Calu3 (cell line): ENCODE results near the gene OR2AT4. TPM values are rescaled to one million over a fixed set of nuclear protein-coding genes. Genes with fewer than 3 reads are reported as not detected.
"Not testable (repeated sequence)": the region's sequence is repeated elsewhere in the genome, so short reads cannot be mapped to it uniquely, and the experiment has no call there.

Source experiments
- BruUV-seq: library from RNA; stranded (reverse); fragments of 400-500 nt; replicated peaks from 2 replicates; lab custom pipeline; 2021; lab: Mats Ljungman, UMichigan
- CTCF ChIA-PET: fragments of 300-600 bp; sonication (Branson Sonifier 250); formaldehyde crosslinking; loops from one replicate; lab custom pipeline; 2022; ENCODE audit warnings: antibody characterized with exemption; lab: Charles Lee
- DNase-seq: peaks from one replicate; pipeline ENCODE4 v3.0.0; 2022
- H3K27ac Mint-ChIP-seq: one replicate; pipeline ENCODE4 v1.8.0; 2022; ENCODE audit warnings: mixed read lengths; ENCODE audit not compliant: unreplicated experiment
- H3K27me3 Mint-ChIP-seq: one replicate; pipeline ENCODE4 v1.8.0; 2022; ENCODE audit warnings: mixed read lengths; ENCODE audit not compliant: unreplicated experiment
- H3K36me3 Mint-ChIP-seq: one replicate; pipeline ENCODE4 v1.8.0; 2022; ENCODE audit warnings: mild to moderate bottlenecking, moderate library complexity, mixed read lengths; ENCODE audit not compliant: insufficient read depth, unreplicated experiment
- H3K4me1 Mint-ChIP-seq: one replicate; pipeline ENCODE4 v1.8.0; 2022; ENCODE audit warnings: mild to moderate bottlenecking, low read depth, mixed read lengths; ENCODE audit not compliant: unreplicated experiment
- H3K4me3 Mint-ChIP-seq: one replicate; pipeline ENCODE4 v1.8.0; 2022; ENCODE audit warnings: mild to moderate bottlenecking, low read depth, moderate library complexity, mixed read lengths; ENCODE audit not compliant: unreplicated experiment
- H3K9me3 Mint-ChIP-seq: one replicate; pipeline ENCODE4 v1.8.0; 2022; ENCODE audit warnings: low read depth, mixed read lengths; ENCODE audit not compliant: unreplicated experiment
- intact Hi-C: fragments of 100-400 bp; cut with micrococcal nuclease; formaldehyde crosslinking; loops from one replicate; pipeline ENCODE4 v1.10.0; 2022; ENCODE audit not compliant: unreplicated experiment
- total RNA-seq: library from RNA; stranded (reverse); gene quantifications from 2 replicates; pipeline ENCODE4 v1.2.3, GENCODE V29; 2022
- TF ChIP-seq, protein P1 (sequence below): fragments of 200-600 bp; IDR thresholded peaks from one replicate; pipeline ENCODE4 v1.8.0; 2022; ENCODE audit warnings: antibody characterized with exemption; ENCODE audit not compliant: unreplicated experiment

OR2AT4 gene
- total RNA-seq, 1 experiment from 2014 or later, result not detected

DNA sequence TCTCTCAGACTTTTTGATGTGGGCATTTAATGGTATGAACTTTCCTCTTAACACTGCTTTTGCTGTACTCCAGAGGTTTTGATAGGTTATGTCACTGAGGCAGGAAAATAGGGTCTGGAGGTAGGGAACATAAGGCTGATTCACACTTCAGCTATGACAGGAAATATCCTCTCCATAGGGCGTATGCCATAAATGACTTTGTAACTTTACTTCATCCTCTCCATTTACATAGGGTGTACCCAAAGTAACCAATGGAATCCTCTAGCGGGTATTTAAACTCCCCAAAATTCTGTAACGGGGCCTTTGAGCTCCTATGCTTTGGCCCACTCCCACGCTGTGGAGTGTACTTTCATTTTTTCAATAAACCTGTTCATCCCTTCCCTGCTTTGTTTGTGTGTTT is 49.5 kb downstream of the OR2AT4 start:
- no TSS peak for BruUV-seq

DNA sequence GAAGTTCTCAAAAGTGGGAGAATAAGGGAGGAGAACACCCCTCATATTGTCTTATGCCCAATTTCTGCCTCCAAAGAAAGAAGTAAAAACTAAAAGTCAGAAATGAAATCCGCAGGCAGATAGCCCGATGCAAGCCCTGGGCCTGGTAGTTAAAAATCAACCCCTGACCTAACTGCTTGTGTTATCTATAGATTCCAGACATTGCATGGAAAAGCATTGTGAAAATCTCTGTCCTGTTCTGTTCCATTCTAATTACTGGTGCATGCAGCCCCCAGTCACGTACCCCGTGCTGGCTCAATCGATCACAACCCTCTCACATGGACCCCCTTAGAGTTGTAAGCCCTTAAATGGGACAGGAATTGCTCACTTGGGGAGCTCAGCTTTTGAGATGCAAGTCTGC is 50.0 kb downstream of the OR2AT4 start:
- intact Hi-C loops, H3K27me3 Mint-ChIP-seq, H3K9me3 Mint-ChIP-seq, H3K36me3 Mint-ChIP-seq, BruUV-seq, DNase-seq: not testable (repeated sequence)
- CTCF ChIA-PET, result interaction anchor here (1.0 kb wide), 1 partner anchor 24 kb away, joined by 4 read pairs; no protein-coding TSS in a partner anchor
- peak overlapping the region; percentile 81 for H3K27ac Mint-ChIP-seq
- peak overlapping the region; percentile 24 for H3K4me3 Mint-ChIP-seq
- H3K4me1 Mint-ChIP-seq, result peaks cover 81% of the 10 kb centered on the region

More for the DNA sequence above, 49.5 kb downstream of the OR2AT4 start:
- no peaks in the 10 kb centered on the region for H3K36me3 Mint-ChIP-seq
- H3K9me3 Mint-ChIP-seq, result no peaks in the 10 kb centered on the region
- no peak for DNase-seq
- H3K4me3 Mint-ChIP-seq, result peak overlapping the region; percentile 24
- CTCF ChIA-PET, result interaction anchor here (1.0 kb wide), 1 partner anchor 25 kb away, joined by 4 read pairs; no protein-coding TSS in a partner anchor
- TF ChIP-seq, protein P1, sequence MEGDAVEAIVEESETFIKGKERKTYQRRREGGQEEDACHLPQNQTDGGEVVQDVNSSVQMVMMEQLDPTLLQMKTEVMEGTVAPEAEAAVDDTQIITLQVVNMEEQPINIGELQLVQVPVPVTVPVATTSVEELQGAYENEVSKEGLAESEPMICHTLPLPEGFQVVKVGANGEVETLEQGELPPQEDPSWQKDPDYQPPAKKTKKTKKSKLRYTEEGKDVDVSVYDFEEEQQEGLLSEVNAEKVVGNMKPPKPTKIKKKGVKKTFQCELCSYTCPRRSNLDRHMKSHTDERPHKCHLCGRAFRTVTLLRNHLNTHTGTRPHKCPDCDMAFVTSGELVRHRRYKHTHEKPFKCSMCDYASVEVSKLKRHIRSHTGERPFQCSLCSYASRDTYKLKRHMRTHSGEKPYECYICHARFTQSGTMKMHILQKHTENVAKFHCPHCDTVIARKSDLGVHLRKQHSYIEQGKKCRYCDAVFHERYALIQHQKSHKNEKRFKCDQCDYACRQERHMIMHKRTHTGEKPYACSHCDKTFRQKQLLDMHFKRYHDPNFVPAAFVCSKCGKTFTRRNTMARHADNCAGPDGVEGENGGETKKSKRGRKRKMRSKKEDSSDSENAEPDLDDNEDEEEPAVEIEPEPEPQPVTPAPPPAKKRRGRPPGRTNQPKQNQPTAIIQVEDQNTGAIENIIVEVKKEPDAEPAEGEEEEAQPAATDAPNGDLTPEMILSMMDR, result no peak
- H3K4me1 Mint-ChIP-seq, result peaks cover 84% of the 10 kb centered on the region
- intact Hi-C loops, result no loop called here
- H3K27ac Mint-ChIP-seq, result peak overlapping the region; percentile 81
- no peaks in the 10 kb centered on the region for H3K27me3 Mint-ChIP-seq

DNA sequence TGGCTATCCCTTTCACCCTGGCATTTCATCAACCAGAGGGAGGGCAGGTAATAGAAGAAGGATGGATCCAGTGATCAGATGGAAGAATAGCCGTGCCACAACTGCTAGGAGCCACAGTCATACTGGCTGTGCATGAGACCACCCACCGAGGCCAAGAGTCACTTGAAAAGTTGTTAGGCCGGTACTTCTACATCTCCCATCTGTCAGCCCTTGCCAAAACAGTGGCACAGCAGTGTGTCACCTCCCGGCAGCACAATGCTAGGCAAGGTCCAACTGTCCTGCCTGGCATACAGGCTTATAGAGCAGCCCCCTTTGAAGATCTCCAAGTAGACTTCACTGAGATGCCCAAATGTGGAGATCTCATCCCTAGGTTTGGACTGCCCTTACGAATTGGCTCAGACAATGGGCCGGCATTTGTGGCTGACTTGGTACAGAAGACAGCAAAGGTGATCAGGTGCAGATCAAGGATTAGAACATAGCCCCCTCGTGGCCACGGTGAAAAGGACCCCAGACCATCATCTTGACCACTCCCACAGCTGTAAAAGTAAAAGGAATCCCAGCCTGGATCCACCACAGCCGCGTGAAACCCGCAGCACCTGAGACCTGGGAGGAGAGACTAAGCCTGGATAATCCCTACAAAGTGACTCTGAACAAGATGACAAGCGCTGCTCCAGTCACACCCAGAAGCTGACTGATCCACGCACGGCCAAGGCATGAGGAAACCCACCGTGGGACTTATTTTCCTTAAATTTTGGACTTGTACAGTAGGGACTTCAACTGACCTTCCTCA is 52.1 kb downstream of the OR2AT4 start:
- CTCF ChIA-PET, result interaction anchor here (0.8 to 1.0 kb wide), 2 partner anchors 12 to 22 kb away, joined by 3 read pairs; no protein-coding TSS in a partner anchor
- intact Hi-C loops, result not testable (repeated sequence)

DNA sequence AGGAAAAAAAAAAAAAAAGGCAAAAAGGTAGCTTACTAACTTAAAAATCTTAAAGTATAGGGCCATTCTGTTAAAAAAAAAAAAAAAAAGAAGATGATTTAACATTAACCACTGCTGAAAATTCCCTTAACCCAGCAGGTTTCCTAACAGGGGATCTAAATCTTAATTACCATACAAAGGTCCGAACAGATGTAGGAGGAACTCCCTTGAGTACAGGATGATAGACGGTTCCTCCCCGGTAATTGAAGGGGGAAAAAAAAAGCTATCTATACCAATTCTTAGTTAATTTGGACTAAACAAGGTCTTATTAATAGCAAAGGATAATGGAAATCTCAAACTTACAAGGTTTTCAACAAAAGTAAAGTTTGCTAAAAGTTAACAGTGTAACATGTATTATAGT is 54.9 kb downstream of the OR2AT4 start:
- H3K36me3 Mint-ChIP-seq, H3K27me3 Mint-ChIP-seq, intact Hi-C loops, H3K27ac Mint-ChIP-seq, BruUV-seq, DNase-seq, H3K9me3 Mint-ChIP-seq, H3K4me3 Mint-ChIP-seq: not testable (repeated sequence)
- peaks cover 55% of the 10 kb centered on the region for H3K4me1 Mint-ChIP-seq
- CTCF ChIA-PET, result interaction anchor here (0.6 kb wide), 1 partner anchor 222 kb away, joined by 4 read pairs; no protein-coding TSS in a partner anchor

More for the DNA sequence above, 52.1 kb downstream of the OR2AT4 start:
- DNase-seq, result peak; percentile 47
- H3K4me1 Mint-ChIP-seq, result peaks cover 80% of the 10 kb centered on the region
- BruUV-seq, H3K27me3 Mint-ChIP-seq, H3K9me3 Mint-ChIP-seq, H3K36me3 Mint-ChIP-seq: not testable (repeated sequence)
- H3K4me3 Mint-ChIP-seq, result peak overlapping the region; percentile 44
- H3K27ac Mint-ChIP-seq, result peak overlapping the region; percentile 34

DNA sequence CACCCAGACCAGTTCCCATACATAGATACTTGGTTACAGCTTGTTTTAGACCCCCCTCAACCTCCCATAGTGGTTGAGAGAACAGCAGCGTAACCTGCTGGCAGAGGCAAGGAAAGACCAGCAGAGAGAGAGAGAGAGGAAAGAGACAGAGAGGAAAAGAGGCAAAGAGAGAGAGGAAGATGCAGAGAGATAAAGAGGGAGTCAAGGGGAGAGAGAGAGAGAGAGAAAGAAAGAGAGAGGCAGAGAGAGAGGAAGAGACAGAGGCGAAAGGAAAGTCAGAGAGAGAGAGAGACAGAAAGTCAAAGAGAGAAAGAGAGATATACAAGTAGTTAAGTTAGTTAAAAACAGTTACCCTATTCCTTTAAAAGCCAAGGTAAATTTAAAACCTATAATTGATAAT is 55.4 kb downstream of the OR2AT4 start:
- TF ChIP-seq, protein P1, result no peak
- Mint-ChIP-seq H3K4me3 (no peak overlapping the region), H3K27ac (no peak overlapping the region), H3K9me3 (no peaks in the 10 kb centered on the region), H3K4me1 (peaks cover 53% of the 10 kb centered on the region), H3K36me3 (no peaks in the 10 kb centered on the region), H3K27me3 (no peaks in the 10 kb centered on the region)
- intact Hi-C loops, result no loop called here
- CTCF ChIA-PET, result interaction anchor here (0.7 kb wide), 1 partner anchor 9 kb away, joined by 3 read pairs; no protein-coding TSS in a partner anchor
- DNase-seq, result no peak
- BruUV-seq, result no TSS peak
